GM20431 (cell line): ENCODE measurements around the gene TRIM61.
"Not testable (repeated sequence)": the region's sequence is repeated elsewhere in the genome, so short reads cannot be mapped to it uniquely, and the experiment has no call there.

Experiments used
- in situ Hi-C: fragments of 300-500 bp; cut with MseI, MboI; formaldehyde crosslinking; loops from one replicate; pipeline ENCODE4 v1.15.0; 2020; ENCODE audit warnings: low sequenced_read_pairs; ENCODE audit not compliant: unreplicated experiment

TRIM61 gene

DNA sequence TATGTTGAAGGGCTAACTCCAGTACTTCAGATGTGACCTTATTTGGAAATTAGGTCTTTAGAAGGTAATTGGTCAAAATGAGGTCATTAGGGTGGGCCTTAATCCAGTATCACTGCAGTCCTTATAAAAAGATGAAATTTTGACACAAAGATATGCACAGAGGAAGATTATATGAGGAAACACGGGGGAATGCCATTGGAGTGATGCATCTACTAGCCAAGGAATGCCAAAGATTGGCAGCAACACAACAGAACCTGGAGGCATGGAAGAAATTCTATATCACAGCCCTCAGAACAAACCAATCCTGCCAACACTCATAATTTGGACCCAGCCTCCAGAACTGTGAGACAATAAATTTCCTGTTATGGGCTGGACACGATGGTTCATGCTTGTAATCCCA lies 17.6 kb downstream of the TRIM61 start:
- in situ Hi-C loops: no loop called here

DNA sequence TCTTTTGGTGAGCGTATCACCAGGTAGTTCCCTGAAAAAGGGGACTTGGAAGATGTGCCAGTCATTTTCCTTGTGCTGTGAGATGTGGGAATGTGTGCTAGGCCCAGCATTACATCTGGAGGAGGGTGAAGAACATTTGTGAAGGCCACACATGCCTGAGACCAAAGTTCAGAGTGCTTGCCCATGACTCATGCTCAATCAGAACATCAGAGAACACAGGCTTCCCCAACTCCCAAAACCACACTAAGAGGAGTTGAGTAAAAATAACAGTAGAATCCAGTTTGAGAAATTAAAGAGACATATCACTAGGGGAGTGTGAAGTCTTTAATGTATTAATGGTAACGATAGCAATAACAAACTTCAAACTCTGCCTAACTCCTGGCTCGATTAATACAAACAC lies 18.0 kb downstream of the TRIM61 start:
- in situ Hi-C loops: not testable (repeated sequence)

DNA sequence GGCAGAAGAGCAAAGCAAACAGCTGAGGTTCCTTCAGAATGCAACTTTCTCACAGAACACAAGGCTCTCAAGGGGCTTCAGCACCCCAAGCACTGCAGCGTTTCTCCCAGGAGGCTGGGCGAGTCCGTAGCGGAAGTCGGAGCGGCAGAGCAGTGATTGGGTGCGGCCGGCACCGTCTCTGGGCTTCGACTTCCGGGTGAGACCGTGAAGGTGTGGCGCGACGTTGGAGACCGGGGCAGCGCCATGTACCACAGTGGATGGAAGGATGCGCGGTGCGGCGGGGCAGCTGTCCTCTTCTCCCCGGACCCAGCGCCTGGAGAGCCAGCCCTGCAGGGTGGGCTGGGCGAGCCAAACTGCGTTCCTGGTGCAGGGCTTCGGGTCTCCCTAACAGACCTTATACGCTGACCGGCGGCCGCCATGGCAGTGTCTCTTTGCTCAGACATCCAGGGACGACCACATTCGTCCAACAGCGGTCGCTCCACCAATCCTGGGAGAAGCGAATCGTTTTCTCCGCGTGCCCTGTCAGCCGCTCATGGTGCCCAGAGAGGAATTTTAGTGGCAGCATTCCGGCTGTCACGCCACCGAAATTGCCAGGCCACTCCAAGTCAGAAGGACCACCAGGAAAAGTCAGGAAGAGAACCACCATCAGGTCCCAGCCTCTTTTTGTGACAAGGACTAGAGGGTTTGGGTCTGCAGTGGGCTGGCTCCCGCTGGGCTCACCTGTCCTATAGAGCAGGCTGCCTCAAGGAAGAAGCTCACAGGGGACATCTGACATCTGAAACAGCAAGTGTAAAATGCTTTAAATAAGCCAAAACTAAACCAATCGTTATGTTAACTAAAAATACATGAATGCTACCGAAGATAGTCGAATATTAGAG lies 20.5 kb downstream of the TRIM61 start:
- in situ Hi-C loops: no loop called here

GRCh38 chr4:164955107-164955805 lies 22.2 kb downstream of the TRIM61 start:
- in situ Hi-C loops: no loop called here

DNA sequence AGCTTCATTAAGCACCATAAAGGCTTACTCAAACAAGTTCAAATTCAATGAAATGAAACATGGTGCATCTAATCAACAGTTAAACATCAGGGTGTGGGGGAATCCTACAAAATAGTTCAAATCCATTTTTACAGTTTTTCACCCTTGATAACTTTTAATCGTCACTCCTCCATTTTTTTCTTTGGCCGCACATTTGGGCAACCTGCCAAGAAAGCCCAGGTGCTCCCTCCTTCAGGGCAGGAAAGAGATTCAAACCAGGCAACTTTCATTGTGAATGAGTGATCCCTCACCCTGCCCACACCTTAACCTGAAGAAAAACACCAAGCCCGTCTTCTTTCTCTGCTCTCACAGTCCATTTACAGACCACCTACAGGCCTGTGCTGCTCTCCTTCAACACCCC lies 24.9 kb downstream of the TRIM61 start:
- in situ Hi-C loops: no loop called here

DNA sequence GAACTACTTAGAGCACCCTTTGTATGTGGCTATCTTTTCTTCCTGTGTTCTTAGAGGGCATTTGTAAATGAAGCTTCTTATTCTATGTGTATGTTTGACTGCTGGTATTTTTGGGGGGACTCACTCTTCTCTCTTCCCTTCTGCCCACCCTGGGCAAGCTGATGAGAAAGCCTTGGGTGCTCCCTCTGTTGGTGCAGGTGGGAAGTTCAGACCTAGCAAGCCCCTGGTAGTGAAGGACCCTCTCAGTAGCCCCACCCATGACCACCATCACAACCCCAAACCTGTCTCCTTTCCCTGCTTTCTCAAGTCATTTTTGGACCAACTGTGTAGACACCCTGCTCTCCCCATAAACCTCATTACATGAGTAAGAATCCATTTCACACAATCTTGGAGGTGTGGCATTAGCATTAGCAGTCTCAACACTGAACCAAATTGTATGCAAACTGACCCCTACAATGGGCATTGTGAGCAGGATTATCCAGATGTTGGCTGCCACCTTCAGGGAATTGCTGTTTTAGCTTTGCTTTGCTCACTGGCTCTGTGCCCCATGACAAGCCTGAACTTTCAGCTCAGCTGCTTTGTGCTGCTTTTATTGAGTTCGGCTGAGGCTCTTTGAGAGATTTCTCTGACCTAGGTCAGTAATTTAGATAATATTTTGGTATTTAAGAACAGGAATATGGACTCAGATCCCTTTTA lies 27.9 kb downstream of the TRIM61 start:
- in situ Hi-C loops: no loop called here

DNA sequence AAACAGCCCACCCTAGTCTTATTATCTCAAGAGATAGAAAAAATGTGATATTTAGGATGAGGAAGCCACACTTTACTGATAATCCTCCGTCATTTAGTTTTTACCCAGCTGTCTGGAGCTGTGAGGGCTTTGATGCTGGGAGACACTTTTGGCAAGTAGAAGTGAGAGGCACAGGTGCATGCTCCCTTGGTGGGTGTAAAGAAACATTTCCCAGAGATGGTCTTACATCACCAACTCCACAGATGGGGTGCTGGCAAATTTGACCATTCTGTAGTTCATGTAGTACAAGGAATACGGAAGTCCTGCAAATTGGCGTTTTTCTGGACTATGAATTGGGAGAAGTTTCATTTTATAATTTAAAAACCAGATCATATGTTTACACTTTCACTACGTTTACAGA lies 28.5 kb downstream of the TRIM61 start:
- in situ Hi-C loops: no loop called here

DNA sequence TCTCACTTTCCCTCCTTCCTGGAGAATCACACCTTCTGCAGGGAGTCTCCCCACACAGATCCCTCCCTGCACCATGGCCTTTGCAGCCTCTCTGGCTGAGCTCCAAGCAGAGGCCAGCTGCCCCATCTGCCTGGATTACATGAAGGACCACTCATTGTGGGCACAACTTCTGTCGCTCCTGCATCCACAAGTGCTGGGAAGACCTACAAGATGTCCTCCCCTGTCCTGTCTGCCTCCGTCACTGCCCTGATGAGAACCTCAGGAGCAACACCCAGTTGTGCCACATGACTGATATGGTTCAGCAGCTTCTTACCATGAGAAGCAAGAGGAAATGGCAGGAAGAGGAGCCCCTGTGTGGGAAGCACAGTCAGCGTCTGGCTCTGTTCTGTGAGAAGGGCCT lies 29.5 kb downstream of the TRIM61 start:
- in situ Hi-C loops: not testable (repeated sequence)

DNA sequence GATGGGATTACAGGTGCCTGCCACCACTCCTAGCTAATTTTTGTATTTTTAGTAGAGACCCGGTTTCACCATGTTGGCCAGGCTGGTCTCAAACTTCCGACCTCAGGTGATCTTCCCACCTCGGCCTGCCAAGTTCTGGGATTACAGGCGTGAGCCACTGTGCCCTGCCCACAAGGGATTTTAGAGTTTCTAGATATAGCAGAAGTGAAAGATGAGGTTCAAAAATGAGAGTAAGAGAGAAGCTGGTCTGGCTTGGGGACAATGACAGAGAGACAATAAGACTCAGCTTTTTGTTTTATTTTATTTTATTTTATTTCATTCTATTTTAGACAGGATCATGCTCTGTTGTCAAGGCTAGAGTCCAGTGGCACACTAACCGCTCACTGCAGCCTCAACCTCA lies 30.6 kb downstream of the TRIM61 start:
- in situ Hi-C loops: no loop called here

GRCh38 chr4:164945146-164945545 lies 32.3 kb downstream of the TRIM61 start:
- in situ Hi-C loops: no loop called here

DNA sequence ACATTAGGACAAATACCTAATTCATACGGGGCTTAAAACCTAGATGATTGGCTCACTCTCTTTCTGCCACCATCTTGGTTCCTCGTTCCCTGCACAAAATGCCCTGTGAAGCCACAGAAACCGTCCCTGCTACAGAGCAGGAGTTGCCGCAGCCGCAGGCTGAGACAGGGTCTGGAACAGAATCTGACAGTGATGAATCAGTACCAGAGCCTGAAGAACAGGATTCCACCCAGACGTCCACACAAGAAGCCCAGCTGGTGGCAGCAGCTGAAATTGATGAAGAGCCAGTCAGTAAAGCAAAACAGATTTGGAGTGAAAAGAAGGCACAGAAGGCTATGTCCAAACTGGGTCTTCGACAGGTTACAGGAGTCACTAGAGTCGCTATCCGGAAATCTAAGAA lies 34.3 kb downstream of the TRIM61 start:
- in situ Hi-C loops: no loop called here

GRCh38 chr4:164937576-164938270 lies 39.7 kb downstream of the TRIM61 start:
- in situ Hi-C loops: no loop called here

- in situ Hi-C loops: not testable (repeated sequence)
Measured at GRCh38 chr4:164935865-164936606, 41.4 kb downstream of the TRIM61 start.

GRCh38 chr4:164935363-164935762 lies 42.1 kb downstream of the TRIM61 start:
- in situ Hi-C loops: no loop called here

DNA sequence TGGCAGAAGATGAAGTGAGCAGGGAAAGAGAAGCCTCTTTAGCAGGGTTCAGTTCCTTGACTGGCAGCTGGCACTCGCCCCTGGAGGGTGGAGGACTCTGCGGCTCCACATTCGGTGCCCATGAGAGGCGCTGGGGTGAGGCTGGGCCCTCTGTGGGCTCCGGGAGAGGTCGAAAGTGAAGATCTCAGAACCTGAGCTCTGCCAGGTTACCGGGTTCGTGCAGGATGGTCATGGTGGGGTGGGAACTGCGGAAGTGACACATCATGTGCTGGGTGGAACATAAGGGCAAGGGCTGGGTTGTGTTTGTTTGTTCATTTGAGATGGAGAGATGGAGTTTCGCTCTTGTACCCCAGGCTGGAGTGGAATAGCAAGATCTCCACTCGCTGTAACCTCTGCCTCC lies 44.2 kb downstream of the TRIM61 start:
- in situ Hi-C loops: no loop called here

DNA sequence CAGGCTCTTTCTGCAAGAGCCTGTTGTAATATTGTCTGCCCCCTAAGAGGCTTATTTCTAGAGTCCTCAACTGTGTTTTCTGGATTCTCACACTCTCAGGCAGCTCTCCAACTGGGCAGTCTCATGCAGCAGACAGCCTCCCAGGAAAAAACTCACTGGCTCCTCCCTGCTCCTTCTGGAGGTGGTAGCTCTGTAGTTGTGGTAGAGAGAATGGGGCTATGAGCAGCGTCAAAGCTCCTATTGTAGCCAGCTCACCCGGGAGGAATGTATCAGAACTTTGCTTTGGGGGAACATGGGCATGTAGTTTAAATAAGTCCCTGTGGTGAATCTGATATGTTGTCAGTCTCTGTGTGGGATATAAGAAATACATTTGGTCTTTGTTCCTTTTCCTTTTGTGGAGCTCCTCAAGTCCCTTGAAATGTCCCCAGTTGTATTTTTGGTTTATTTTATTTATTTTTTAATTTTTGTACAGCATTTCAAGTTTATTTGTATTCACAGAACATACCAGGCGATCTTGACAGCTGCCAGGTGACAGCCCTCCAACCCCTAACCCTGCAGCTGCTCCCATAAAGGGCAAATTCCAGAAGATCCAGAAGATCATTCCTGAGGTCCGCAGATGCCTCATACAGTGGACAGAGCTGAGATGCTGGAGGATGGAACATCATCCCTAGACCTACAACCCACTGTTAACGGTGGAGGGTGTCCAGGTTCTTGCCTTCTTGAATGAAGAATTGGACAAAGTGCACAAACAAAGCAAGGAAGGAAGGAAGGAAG lies 45.7 kb downstream of the TRIM61 start:
- in situ Hi-C loops: no loop called here

DNA sequence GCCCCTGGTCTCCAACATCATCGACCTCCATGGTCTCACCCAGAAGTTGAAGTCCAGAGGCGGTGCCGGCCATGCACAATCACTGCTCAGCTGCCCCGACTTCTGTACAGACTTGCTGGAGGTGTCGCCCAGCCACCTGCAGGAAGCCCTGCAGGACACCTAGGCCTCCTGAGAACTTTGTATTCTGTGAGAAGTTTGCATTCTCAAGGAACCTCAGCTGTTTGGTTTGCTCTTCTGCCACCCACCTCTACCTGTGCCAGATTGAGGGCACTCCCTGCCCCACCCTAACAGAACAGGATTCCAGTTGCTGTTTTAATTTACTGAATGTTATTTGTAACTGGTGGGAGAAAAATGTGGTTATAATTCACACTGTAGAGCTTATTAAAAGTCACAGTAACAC lies 46.8 kb downstream of the TRIM61 start:
- in situ Hi-C loops: no loop called here

DNA sequence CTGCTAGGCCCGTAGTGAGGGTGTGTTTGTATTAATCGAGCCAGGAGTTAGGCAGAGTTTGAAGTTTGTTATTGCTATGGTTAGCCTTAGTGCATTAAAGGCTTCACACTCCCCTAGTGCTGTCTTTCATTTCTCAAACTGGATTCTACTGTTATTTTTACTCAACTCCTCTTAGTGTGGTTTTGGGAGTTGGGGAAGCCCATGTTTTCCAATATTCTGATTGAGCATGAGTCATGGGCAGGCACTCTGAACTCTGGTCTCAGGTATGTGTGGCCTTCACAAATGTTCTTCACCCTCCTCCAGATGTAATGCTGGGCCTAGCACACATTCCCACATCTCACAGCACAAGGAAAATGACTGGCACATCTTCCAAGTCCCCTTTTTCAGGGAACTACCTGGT lies 50.4 kb downstream of the TRIM61 start:
- in situ Hi-C loops: not testable (repeated sequence)

- in situ Hi-C loops: no loop called here
Measured at GRCh38 chr4:164926301-164926700, 51.2 kb downstream of the TRIM61 start.
